GM20431 (cell line): Measurements from ENCODE around the gene RNU1-2.
"Not testable (repeated sequence)": the region's sequence is repeated elsewhere in the genome, so short reads cannot be mapped to it uniquely, and the experiment has no call there.

ENCODE experiments used
- in situ Hi-C: fragments of 300-500 bp; cut with MseI, MboI; formaldehyde crosslinking; loops from one replicate; pipeline ENCODE4 v1.15.0; 2020; ENCODE audit warnings: low sequenced_read_pairs; ENCODE audit not compliant: unreplicated experiment

Gene RNU1-2

DNA sequence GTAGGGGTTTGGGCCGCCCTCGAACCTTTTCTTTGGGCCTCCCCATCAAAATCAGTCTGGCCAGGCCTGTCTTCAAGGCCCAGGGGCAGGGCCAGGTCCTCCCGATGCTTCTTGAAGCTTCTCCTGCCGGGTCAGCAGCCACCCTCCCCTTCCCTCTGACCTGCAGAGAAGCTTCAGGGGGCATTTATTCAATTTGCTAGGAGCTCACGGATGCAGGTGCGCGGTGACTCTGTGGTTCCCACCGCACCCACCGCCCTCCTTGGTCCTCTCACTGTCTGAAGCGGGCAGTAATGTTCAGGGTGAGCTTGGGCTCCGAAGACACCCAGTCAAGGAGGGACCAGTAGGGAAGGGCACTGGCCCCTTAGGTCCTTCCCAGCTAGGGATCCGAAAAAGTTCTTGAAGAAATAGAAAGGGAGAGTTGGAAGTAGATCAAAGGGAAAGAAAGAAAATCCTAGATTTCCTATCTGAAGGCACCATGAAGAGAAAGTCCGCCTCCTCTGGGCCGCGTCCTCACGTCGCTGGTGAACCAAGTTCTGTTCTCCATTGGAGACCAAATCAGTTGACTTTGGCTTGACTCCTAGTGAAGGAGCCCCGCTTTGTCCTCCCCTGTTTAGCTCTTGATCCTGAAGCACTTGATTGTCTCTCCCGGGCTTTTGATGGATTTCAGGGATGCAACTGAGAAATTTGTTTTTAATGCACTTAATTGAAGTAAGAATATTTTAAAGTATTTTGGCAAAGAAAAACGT, 8.7 kb upstream of the RNU1-2 start:
- in situ Hi-C loops: no loop called here

DNA sequence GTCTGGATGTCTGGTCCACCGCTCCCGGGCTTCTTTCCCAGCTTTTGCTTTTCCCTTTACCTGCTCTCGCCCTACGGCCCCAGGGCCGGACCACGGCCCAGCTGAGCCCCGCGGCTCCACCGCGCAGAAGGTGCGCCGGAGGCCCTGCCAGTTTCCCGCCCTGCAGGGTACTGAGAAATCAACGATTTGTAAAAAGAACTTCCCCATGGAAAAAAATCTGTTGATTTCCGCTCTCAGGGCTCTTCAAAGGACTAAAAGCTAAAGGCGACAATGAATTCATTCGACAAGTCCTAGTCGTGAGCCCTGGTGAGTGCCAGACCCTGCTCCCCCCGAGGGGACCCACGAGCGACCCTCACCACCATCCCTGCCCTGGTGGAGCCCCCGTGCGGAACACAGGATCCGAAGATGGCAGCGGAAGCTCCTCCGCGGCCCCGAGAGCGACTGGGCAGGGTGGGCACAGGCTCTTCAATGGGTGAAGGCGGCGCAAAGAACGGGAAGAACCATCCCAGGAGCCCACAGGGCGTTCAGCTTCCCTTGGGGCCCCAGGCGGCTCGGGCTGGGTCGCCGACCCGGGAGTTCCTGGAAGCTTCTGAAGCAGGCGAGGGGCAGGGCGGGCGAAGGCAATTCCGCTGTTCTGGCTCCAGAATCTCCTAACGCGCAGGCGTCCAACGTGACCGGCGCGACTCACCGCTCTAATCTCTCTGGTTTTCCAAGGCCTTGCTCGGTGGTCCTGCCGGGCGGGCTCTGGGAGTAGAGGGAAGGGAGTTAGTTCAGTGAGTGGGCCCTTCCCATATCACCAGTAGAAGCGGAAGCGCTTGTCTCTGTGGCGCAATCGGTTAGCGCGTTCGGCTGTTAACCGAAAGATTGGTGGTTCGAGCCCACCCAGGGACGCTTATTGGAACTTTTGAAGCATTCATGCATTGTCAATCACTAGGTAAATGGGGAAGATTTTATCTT, 6.6 kb upstream of the RNU1-2 start:
- in situ Hi-C loops: no loop called here

DNA sequence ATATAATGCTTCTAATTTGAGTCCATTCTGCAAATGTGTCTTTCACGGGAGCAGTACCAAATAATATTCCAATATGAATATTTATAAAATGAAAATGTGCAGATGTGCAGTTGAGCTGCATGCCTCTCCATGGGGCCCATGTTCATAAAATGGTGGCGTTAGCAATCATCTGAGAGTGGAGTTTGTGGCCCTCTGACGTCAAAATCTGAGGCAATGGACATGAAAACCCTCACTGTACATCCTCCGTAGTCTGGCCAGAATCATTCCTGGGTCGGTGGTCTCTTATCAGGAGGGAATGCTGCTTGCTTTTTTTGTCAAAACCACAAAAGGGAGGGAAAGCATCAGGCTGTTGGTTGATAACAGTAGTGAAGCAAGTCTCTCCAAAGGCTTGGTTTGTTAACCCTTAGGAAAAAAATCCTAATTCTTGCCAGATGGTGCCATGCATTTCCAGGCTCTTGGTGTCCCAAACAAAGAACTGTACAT, 5.2 kb upstream of the RNU1-2 start:
- in situ Hi-C loops: not testable (repeated sequence)

DNA sequence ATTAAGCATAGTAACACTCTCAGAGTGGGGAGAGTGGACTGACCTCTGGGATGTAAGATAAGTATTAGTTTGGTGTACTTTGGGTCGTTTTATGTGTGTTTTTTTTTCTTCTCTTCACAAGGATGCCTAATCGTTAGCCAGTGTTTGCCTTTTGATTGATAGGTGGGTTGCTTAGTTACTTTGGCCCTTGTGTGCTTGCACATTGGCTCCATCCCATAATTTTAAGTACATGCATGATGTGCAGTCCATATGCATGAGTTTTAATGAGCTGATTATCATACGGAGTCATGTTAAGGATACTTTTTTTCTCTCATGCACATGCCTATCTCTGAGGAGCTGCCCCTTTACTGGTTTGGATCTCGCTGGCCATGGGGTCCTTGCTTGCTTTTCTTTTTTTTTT, 4.7 kb upstream of the RNU1-2 start:
- in situ Hi-C loops: not testable (repeated sequence)

DNA sequence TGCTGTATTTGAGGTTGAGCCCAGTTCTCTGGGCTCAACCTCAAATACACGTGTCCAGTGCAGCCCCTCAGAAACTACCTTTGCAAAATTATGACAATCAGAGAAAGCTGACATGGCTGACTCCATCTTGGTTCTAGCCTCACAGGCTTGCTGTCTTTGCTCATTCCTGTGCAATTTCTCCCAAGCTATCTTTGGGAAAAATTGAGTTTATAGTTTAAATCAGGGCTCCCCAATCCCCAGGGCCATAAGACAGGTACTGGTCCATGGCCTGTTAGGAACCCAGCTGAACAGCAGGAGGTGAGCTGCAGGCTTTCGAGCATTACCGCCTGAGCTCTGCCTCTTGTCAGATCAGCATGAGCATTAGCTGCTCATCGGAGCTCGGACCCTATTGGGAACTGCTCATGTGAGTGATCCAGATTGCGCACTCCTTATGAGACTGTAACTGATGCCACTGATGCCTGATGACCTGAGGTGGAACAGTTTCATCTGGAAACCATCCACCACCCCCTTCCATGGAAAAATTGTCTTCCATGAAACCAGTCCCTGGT, 2.7 kb upstream of the RNU1-2 start:
- in situ Hi-C loops: not testable (repeated sequence)

DNA sequence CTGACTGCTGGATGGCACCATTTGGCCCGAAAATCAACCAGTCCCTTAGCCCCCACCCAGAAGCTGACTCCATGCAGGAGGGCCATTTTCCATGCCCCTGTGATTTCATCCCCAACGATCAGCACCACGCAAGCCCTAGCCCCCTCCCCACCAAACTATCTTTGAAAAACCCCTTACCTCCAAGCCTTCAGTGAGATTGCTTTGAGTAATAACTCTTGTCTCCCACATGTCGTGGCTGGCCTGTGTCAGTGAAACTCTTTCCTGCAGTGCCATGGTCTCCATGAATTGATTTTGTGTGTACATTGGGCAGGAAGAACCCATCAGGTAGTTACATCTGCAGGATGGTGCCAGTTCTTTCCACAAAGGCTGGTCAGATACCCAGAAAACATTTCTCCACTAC, 2.0 kb upstream of the RNU1-2 start:
- in situ Hi-C loops: not testable (repeated sequence)

GRCh38 chr1:16894338-16894737, 1.4 kb upstream of the RNU1-2 start:
- in situ Hi-C loops: not testable (repeated sequence)

- in situ Hi-C loops: not testable (repeated sequence)
These were observed 565 bp upstream of the RNU1-2 start for GRCh38 chr1:16895233-16895597.

DNA sequence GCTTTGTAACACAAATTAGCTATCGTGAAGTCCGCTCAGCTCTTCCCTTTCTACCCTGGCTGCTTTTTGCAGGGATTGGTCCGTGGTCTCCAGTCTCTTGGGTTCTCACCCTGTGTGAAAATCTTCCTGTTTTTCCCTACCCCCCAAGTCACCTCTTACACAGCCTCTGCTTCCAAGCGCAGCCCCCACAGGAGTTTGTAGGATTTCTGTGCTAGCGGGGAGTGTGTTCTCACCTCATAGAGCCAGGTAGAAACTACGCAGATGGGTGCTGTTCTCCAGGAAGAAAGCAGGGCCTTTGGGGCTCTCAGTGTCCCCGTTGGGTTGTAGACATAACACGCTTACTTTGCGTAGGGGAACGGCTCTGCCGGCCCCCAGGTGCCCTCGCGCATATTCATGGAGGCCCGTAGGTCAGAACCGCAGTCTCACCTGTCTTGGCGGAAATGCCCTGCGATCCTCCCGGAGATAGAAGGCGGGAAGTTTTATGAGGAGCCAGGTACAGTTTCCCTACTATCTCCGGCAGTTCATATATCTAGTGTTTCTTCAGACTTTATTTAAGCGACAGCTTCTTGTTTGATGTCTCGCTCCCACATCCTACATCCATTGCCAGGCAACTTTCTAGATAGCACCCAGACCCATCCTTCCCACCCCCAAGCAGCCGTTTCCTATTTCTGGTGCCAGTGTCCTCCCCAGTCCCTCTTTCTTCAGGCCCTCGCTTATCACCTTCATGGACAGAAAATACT, 706 bp downstream of the RNU1-2 start:
- in situ Hi-C loops: not testable (repeated sequence)

GRCh38 chr1:16897653-16898052, 1.9 kb downstream of the RNU1-2 start:
- in situ Hi-C loops: not testable (repeated sequence)

DNA sequence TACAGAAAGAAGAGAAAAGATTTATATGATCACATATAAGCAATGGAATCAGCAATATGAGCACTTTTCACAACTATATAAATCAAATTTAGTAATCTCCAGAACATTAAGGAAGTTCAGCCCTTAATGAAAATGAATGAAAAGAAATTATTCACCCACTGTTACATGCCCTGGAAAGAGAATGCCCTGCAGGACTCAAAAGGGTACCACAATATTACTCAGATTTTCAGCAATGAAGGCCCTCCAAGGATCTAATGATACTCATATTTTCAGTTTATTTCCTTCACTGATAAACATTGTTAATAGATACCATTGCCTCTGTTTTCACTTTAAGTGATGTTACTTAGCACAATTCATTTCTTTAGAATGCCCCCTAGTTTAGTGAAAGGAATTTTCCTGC, 2.5 kb downstream of the RNU1-2 start:
- in situ Hi-C loops: not testable (repeated sequence)

DNA sequence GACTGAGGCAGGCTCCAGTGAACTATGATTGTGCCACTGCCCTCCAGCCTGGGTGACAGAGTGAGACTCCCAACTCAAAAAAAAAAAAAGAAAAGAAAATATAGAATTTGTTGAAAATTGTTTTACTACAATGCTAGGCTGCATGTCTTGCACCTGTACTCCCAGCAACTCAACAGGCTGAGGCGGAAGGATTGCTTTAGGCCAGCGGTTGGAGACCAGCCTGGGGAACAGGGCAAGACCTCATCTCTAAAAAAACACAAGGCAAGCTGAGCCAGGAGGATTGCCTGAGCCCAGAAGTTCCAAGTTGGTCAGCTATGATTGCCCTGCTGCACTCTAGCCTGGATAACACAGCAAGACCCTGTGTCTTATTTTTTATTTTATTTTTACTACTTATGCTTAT, 3.2 kb downstream of the RNU1-2 start:
- in situ Hi-C loops: not testable (repeated sequence)

- in situ Hi-C loops: no loop called here
These were observed 5.0 kb downstream of the RNU1-2 start for GRCh38 chr1:16900751-16901150.

- in situ Hi-C loops: not testable (repeated sequence)
These were observed 5.6 kb downstream of the RNU1-2 start for GRCh38 chr1:16901371-16901770.

DNA sequence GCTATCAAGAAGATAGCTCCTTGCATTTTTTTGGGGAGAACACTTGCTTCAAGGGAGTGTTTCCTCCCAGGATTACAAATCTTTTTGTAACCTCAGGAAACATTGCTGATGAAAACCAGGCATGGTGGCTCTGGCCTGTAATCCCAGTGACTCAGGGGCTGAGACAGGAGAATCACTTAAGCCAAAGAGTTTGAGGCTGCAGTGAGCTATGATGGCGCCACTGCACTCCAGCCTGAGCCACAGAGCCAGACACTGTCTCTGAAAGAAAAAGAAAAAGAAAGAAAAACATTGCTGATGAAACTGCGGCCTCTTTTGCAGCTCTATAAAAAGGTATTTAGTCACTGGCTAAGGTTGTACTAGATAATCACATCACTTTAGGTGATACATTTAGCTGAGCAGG, 7.3 kb downstream of the RNU1-2 start:
- in situ Hi-C loops: no loop called here

DNA sequence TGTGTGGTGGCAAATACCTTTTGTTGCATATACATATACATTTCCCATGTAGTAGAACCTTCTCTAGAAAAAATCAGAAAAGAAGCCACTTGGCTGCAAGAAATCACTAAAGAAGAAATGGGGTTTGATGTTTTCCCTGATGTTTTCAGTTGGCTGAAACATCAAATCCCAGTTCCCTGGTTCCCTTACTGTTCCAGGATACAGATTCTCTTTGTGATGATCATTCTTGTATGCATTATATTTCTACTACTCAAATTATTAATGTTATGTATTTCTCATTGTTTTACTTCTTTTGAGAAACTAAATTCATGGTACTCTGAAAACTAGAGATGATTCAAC, 7.6 kb downstream of the RNU1-2 start:
- in situ Hi-C loops: no loop called here

DNA sequence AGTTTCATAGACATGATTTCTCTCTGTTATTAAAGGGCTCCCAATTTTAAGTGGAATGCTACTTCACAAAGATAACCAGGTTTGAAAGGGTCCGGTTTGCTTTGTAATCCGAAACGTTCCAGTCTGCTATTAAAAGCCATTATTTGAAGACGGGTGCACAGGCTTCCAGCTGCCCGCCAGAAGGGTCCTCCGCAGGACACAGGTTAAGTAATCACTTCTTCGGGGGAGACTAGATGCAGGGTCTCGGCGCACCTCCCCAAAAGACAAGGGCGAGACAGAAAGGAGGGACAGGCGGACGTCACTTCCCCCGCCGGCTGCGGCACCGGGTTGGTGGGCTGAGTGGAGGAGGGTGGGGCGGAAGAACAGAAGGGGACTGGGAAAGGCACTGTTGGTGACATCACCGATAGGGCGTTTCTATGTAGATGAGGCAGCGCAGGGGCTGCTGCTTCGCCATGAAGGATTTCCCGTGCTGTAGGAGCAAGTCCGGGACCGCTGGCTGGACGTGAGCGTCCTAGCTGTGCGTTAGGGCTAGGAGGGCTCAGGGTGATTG, 8.9 kb downstream of the RNU1-2 start:
- in situ Hi-C loops: no loop called here

GRCh38 chr1:16905110-16905867, 9.5 kb downstream of the RNU1-2 start:
- in situ Hi-C loops: no loop called here
